T-helper 9 cell (primary cell): Measurements from ENCODE around the gene ANXA8.
"Not testable (repeated sequence)": the region's sequence is repeated elsewhere in the genome, so short reads cannot be mapped to it uniquely, and the experiment has no call there.

Source experiments
- DNase-seq: peaks from one replicate; pipeline ENCODE4 v3.0.0-alpha.2; 2020
- total RNA-seq, 2 donors: gene quantifications; one replicate each; lab custom pipeline; 2026; lab: John Stamatoyannopoulos, UW

Gene ANXA8, protein sequence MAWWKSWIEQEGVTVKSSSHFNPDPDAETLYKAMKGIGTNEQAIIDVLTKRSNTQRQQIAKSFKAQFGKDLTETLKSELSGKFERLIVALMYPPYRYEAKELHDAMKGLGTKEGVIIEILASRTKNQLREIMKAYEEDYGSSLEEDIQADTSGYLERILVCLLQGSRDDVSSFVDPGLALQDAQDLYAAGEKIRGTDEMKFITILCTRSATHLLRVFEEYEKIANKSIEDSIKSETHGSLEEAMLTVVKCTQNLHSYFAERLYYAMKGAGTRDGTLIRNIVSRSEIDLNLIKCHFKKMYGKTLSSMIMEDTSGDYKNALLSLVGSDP
- total RNA-seq = 0 to 0.07 reads per million in 2 donors

DNA sequence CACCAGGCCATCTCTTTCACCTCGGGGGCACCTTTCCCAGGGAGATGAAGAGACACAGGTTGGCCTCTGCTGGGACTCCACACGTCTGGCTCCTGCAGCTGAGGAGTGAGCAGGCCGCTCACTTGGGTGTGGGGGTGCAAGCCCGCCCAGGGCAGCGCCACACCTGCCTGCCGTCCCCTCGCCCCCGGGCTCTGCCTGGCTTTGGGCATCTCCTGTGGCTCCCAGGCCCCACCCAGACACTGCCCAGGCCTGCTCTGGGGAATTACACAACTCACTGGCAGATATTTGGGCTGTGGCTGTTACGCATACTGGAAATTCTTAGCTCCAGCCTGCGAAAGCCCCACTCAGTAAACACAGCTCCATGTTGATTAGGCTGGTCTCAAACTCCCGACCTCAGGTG, at the start of gene ANXA8:
TSS of gene ANXA8 (minus strand) at position 193 of the 400 bp plus-strand sequence. CDS start at position 11, 182 bp downstream.
- not testable (repeated sequence) for DNase-seq

DNA sequence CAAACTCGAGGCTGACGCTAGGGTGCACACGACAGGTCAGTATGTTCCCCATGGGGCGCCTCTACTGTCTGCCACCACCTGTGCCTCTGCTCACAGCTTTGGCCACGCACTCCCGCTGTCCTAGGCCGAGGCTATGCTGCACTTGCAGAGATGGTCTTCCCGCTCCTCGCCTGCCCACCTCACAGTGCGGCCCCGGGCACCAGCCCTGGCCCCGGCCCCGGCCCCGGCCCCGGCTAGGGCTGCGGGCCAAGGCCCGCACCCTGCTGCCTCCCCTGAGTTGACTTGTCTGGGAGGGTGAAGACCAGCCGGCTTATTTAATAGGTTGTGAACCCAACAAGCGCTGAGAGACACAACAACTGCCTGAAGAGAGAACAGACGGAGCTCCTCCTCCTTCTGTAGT, 39.6 kb upstream of the ANXA8 start, which contains the start of gene AGAP9:
TSS of gene AGAP9 (minus strand) at position 164 of the 400 bp plus-strand sequence. CDS start at position 52, 112 bp downstream.
- not testable (repeated sequence) for DNase-seq

DNA sequence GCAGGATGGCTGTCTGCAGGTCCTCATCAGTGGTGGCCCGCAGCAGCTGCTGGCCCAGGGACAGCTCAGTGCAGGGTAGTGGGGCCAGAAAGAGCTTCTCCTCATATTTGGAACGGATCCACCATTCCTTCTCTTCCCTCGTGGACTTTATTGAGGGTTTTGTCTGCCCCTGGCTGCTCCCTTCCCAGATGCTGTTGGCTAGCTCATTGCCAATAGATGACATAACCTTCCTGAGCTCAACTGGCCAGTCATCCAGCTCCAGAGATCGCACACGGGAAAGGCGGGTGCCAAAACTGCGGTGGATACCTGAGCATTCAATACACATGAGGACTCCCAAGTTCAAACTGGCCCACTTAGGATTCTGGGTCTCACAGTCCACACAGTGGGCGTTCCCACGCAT, 18.4 kb upstream of the ANXA8 start:
- DNase-seq = not testable (repeated sequence)

DNA sequence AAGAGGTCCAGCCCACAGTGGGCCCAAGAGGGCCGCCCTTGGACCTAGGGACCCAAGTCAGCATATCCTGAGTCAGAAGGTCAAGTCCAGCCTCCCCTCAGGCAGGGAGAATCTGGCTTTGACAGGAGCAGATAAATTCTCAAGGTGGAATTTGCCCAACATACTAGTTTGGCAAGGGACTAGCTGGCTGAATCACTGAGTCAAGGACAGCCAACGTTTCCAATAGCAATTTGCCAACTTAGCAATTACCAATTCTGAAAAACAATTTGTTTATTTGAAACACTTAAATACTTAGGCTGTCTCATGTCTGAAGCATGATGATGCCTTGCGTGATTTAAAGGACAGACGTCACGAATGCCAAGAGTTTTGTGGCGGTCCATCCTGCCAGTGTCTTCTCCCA, 10.3 kb upstream of the ANXA8 start:
- not testable (repeated sequence) for DNase-seq

DNA sequence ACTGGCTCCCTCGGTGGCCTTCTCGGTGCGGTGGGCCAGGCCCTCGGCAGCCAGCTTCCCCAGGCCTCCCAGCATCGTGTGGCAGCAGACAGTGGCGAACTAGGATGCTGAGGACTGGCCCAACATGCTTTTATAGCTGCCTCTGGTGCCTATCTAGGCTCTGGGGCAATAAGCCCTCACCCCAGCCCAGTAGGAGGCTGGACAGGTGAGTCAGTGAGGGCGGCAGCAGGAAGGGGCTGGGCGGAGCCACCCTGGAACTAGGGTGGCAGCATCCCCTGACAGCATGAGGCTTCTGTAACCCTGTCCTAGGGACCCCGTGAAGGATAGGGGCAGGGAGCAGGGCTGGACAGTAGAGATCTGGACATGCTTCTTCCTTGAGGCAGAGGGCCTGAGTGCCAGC, 7.7 kb upstream of the ANXA8 start, which contains the start of gene FAM25G:
TSS of gene FAM25G (minus strand) at position 101 of the 400 bp plus-strand sequence. CDS start at position 75, 26 bp downstream.
- not testable (repeated sequence) for DNase-seq

DNA sequence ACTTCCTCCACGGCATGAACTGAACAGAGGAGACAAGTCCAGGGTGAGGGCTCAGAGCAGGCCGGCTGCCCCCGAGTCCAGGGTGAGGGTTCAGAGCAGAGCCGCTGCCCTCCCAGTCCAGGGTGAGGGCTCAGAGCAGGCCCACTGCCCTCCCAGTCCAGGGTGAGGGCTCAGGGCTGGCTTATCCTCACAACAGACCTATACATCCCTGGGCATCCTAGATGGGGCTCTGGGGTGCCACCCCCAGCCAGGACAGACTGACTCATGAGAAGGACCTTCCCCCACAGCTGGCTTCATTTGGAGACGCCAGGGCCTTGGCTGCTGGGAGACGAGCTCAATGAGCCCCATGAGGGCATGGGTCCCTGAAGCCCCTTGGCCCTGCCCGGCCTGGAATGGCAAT, 5.7 kb upstream of the ANXA8 start:
- DNase-seq = not testable (repeated sequence)

DNA sequence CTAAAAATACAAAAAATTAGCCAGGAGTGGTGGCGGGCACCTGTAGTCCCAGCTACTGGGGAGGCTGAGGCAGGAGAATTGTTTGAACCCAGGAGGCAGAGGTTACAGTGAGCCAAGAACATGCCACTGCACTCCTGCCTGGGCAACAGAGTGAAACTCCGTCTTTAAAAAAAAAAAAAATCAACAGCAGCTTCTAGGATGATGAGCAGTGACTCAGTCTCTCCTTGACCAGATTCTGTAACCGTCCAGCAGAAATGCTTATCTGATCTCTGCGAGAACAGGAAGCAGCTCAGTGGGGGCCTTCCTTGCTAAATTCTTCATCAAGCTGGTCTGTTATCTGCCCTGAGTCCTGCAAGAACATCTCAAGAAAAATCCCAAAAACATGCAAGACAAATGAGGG, 2.0 kb upstream of the ANXA8 start:
- not testable (repeated sequence) for DNase-seq

DNA sequence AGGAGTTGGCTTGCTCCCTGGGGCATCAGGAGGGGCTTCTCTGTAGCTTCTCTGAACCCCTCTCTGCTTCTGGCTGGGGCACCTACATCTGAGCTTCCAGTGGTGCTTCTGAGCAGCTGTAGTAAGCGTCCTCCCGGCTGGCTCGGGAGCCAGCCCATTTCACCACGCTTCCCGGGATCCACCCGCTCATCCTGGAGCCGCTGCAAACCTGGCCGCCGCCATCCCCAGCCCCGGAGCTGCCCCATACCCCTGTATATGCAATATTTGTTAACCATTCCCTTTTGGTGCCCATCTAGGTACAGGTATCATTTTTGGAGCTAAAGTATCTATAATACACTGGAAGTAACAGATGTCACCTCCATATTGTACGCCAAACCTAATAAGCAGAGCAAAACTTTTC, 871 bp upstream of the ANXA8 start:
- DNase-seq = not testable (repeated sequence)

DNA sequence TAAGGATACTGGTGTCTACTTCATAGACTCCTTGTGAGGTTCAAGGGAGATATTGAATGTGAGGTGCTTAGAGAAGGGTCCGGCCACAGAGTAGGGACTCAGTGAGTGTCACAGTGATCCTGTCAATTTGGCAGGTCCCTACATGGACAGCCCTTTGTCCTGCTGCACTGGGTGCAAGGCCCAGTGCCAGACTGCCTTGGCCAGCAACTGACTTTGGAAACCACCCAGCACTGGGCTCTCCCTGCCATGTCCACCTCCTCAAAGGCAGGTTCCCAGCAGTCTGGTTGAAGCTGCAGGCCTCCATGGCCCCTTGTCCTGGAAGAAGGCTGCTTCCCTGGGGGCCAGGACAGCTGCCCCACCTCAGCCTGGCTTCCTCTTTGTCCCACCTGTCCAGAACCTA, 1.5 kb downstream of the ANXA8 start:
- not testable (repeated sequence) for DNase-seq

DNA sequence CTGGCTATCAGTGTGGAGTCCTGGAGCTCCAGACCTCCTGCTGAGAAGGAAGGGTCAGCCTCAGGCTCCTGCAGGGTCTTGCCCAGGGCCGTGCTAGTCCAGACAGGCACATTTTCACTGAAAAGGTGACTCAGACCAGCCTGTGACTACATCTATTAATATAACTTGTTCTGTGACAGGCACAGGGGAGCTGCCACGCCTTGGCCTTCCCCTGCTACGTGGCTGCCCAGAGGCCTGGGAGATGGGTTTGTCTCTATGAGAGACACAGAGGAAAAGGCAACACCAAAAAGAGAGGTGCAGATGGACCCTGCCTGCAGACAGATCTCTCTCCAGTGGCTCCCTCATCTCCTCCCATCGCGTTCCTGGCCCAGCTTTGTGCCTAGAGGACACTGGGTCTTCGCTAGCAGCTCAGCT, 2.1 kb downstream of the ANXA8 start:
- DNase-seq = not testable (repeated sequence)

DNA sequence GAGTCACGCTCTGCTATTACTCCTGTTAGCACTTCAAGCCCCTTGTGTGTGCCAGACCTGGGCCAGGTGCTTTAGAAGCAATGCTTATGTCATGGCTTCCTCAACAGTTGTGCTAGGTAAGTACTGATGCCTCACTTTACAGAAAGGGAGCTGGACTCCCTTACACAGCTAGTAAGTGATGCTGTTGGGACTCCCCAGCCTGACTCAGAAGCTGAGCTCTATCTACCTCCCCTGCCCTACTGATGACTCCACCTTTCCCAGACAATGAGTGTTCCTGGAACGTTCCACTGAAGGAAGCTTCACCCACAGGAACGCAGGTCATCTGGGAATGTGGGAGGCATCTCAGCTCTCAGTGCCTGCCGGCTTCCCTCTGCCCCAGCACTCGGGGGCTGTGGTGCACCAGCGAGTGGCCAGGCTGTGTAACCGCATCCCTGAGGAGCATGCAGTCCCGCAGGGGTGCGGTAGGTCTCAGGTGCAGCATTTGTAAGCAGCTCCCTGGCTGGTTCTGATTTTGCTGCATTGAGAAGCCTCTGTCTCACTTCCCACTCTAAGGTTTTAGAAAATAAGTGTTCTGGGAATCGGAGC, 2.6 kb downstream of the ANXA8 start:
- not testable (repeated sequence) for DNase-seq

DNA sequence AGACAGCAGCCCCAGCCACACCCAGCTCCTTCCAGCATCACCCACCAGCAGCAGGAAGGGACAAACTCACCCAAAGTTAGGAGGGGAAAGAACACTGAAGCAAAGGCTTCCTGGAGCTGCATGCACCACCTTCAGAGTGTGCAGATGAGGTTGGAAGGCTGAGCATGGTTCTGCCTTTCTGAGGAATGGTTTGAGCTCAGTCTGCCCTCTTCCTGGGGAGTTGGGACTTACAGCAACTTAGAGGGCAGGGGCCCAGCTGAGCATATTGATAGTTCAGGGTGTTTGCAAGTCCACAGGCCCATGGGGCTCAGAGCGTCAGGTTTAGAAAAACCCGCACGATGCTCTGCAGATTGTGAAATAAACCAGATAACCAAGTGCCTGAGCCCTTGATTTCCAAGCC, 3.8 kb downstream of the ANXA8 start:
- not testable (repeated sequence) for DNase-seq

DNA sequence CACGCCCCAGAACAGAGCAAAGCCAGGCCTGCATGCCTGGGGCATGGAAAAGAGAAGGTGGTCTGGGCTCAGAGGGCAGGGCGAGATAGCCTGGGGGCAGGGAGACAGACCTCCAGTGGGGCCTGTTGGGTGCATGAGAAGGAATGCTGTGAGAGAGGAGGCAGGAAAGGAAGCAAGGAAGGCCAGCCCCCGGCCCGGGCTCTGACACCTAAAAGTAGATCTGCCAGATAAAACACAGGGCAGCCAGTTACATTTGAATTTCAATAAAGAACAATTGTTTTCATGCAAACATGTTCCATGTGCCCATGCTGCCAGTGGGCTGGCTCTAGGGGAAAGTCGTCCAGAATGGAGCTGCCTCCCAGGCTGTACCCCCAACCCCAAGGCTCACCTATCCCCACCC, 5.8 kb downstream of the ANXA8 start:
- not testable (repeated sequence) for DNase-seq

DNA sequence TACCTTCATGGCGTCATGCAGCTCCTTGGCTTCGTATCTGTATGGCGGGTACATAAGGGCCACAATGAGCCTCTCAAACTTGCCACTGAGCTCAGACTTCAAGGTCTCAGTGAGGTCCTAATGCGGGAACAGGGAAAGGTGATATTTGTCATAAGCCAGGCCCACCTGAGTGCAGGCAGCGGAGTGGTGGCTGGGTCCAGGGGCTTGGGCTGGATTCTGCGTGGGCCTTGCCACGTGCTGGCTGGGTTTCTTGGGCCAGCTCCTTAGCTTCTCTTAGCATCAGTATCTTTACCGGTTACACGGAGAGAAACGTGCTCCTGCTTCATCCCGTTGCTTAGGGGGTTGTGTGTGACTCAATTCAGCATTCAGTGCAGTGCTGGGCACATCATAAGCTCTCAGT, 6.8 kb downstream of the ANXA8 start:
- not testable (repeated sequence) for DNase-seq

DNA sequence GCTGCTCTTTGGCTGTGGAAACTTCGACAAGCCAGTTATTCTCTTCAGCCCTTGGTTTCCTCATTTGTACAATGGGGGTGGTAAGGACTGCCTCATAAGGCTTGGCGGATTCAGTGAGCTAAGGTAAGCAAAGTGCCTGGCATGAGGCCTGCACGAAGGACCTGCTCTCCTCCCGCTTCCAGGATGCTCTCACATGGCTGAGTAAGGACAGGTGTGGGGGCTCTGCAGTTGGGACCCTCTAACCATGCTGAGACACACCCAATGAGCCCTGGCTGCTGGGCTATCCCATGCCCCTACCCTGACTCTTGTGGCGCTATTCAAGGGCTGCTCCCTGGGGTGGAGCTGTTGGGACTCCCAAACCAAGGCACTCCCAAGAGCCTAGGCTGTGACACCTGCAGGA, 8.8 kb downstream of the ANXA8 start:
- DNase-seq = not testable (repeated sequence)

DNA sequence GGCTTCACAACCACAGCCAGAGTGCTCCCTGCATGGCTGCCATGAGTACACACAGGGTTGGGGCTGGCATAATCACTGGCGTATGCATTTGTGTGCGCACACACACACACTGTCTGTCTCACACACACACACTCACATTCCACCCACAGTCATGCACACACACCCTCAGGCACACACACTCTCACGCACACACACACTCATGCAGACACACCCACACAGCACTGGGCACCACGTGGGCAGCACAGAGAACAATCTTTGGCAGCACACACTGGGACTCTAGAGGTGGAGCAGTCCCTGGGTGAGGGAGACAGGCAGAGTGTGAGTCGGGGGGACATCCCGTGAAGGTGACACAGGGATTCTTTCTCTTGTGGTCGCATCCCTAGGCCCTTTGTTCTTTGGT, 10.4 kb downstream of the ANXA8 start:
- not testable (repeated sequence) for DNase-seq

DNA sequence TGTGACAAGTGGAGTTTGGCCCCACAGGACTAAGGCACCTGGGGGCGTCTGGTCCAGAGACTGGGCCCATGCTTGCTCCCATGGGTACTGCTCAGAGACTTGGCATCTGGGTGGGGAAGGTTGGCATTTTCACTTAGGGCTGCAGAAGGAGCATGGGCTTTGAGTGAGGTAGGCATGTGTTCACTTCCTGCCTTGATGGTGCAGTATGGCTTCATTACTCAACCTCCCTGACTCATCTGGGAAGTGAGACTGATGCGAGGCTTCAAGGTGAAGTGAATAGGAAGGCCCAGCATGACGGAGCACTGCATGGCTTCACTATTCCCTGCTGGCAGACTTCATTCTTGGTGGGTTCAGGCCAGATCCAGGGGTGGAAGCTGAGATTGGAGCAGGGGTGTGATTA, 11.3 kb downstream of the ANXA8 start:
- DNase-seq = not testable (repeated sequence)

DNA sequence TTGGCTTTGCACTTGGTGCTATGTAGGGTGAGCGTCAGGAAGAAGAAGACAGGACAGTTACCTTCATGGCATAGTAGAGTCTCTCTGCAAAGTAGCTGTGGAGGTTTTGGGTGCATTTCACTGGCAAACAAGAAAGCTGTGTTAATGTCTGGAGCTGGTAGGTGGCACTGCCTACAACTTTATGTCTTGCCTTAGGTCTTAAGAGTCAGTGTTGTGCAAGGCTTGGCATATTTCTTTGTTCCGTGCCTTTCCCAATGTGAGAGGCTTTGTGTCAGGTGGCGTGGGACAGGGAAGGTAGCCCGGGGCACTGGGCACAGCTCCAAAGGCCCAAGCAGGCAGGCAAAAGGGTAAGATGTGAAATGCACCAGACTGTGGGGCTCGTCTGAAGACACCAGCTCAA, 11.8 kb downstream of the ANXA8 start:
- not testable (repeated sequence) for DNase-seq

DNA sequence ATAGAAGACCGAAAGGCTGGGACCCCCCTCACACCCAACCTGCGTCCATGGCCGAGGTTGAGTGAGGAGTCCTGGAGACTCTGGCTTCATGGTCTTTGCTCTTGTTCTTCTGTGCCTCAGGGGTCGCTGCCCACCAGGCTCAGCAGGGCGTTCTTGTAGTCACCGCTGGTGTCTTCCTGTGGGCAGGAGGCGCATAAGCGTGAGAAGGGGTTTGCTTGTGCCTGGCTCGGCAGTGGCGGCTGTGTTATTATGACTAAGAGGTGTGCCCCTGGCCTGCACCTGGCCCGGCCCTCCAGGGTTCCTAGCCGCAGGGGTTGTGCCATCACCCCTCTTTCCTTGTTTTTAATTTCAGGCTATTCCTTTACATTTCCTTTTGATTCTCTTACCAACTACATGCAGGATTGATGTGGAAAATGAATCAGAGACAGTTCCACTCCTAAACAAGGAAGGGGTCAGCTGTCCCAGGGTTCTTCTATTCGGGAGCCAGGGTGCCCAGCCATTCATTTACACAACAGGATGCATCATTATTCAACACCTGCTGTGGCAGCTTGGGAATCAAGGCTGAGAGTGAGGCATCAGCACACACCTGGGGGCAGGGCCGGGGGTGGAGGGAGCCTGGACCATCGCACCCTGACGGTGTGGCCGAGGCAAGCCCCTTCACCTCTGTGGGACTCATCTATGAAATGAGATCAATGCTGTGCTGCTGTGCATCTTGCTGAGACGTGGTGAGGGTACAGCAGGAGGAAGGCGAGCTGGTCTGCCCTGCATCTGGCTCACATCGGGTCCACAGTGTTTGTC, 15.0 kb downstream of the ANXA8 start:
- not testable (repeated sequence) for DNase-seq

DNA sequence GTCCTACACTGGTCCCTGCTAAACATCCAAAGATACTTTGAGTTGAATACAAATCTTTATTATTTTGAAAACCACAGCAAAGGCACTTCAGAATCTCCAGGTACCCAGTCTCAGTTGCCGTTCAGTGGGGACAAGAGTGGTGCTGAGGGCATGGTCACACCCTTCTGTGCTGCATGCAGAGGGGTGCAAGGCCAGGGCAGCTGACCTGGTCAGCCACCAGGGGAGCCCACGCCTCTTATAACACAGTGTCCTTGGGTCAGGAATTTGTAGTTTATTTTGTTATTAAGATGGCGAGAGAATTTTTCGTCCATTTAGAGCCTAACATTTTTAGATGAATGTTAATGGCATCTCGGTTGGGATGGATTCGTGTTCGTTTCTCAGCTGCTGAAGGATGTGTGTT, 16.0 kb downstream of the ANXA8 start:
- DNase-seq = not testable (repeated sequence)

DNA sequence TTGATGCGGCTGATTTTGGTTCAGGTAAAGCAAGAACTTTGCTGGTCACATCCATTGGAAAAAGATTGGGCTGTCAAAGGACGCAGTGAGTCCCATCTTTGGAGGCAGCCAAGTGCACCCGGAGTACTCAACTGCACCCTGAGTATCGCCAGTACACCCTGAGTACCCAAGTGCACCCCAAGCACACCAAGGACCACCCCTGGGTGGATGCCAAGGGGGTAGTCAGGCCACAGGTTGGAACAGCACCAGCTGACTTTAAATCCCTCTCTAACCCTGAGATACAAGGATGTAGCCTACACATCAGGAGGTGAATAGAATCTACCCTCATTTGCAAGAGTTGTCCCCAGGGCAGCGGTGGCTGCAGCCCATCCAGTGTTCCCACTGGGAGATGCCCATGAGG, 16.5 kb downstream of the ANXA8 start:
- not testable (repeated sequence) for DNase-seq

DNA sequence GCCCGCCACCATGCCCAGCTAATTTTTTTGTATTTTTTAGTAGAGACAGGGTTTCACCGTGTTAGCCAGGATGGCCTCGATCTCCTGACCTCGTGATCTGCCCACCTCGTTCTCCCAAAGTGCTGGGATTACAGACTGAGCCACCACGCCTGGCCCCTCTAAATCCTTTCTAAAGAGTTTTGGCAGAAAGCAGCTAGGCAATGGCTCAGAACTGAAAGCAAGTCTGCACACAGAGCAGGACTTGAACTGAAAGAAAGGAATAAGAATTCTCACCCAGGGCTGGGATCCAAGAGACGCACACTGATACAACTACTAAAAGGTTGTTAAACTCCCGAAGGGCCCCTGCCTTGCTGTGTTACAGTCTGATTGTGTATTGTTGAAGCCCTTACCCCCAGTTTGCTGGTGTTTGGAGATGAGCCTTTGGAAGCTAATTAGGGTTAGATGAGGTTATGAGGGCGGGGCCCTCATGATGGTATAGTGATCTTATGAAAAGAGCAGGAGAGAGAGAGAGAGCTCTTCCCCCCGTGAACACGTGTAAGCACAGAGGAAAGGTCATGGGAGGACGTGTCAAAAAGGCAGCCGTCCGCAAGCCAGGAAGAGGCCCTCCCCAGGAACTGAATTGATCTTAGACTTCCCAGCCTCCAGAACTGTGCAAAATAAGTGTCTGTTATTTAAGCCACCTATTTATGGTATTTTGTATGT, 18.5 kb downstream of the ANXA8 start:
- not testable (repeated sequence) for DNase-seq
